ENCODE data around the gene MID1. TPM values are rescaled to one million over a fixed set of nuclear protein-coding genes. Genes with fewer than 3 reads are reported as not detected.

Gene MID1
- total and polyA plus RNA-seq, 9 of the 15 experiments (the other 6 are each of a cell fraction or from before 2014, with no cell fraction given) = 0.07 to 0.54 (median 0.33) TPM

GRCh38 chrX:10433296-10433965 lies 187.0 kb downstream of the MID1 start (continued):
- TF ChIP-seq AFF1 (IDR thresholded peaks at IDR 0.05; ENCODE audit: low read depth in 1 of 2, partially characterized antibody in 2 of 2) = no peak
- TF ChIP-seq GABPB2 (CRISPR knock-in tag; conservative IDR thresholded peaks at IDR 0.05) = no peak
- TF ChIP-seq RBM34 (IDR thresholded peaks at IDR 0.05; ENCODE audit: borderline replicate concordance, insufficient read depth, low read length) = no peak
- no peak for TF ChIP-seq GATAD2B (IDR thresholded peaks at IDR 0.05; ENCODE audit: borderline replicate concordance)

- CTCF ChIA-PET (ENCODE audit: low intra/inter-chr PET ratio) = no interaction called here
- H3K9ac ChIP-seq (ENCODE audit: insufficient read depth in 1 of 2, low read depth in 2 of 2, low read length in 2 of 2) = no peak overlapping the region
- no peak overlapping the region for H3K4me2 ChIP-seq (ENCODE audit: insufficient read depth, low read length)
- no peaks in the 10 kb centered on the region for H3K9me1 ChIP-seq (ENCODE audit: control insufficient read depth, insufficient read depth, low read length)
- H3K4me1 ChIP-seq (replicated peaks in 1 of 2; ENCODE audit: control insufficient read depth in 2 of 2, insufficient read depth in 2 of 2, low read length in 2 of 2) = no peaks in the 10 kb centered on the region
- DNase-seq (ENCODE audit: extremely low read depth in 1 of 4, low spot score in 3 of 4) (no peak), ATAC-seq (no peak), FAIRE-seq (no peak)
- no peaks in the 10 kb centered on the region for H3K79me2 ChIP-seq (ENCODE audit: control insufficient read depth, insufficient read depth, low read length)
- WGBS (ENCODE audit: insufficient coverage, low coverage, missing lambda C conversion rate) = 0% methylated on average over 3 of the region's 5 CpGs
- no peak overlapping the region for H3K4me3 ChIP-seq
- H2AFZ ChIP-seq (ENCODE audit: low read depth, low read length) = no peak overlapping the region
- intact Hi-C loops (cut with micrococcal nuclease) (no loop called here), in situ Hi-C loops (cut with MboI) (no loop called here)
- H3K27me3 ChIP-seq (ENCODE audit: control insufficient read depth in 2 of 2, insufficient read depth in 2 of 2, low read length in 2 of 2) = no peaks in the 10 kb centered on the region
- no TSS peak for BruUV-seq (replicated peaks)
- H3K9me3 ChIP-seq (replicated peaks; ENCODE audit: control insufficient read depth, insufficient read depth, low read depth, low read length) = no peaks in the 10 kb centered on the region
- H3K36me3 ChIP-seq (ENCODE audit: control insufficient read depth, insufficient read depth, low read length) = no peaks in the 10 kb centered on the region
- POLR2A ChIA-PET = no interaction called here
- no peak overlapping the region for H3K27ac ChIP-seq (ENCODE audit: extremely low read depth, low read depth, low read length)
- no peak for TF ChIP-seq HCFC1 (IDR thresholded peaks at IDR 0.05; ENCODE audit: low read depth, low read length)
- TF ChIP-seq SAFB (IDR thresholded peaks at IDR 0.05; ENCODE audit: borderline replicate concordance, low read depth, low read length) = no peak
- no peaks in the 10 kb centered on the region for H4K20me1 ChIP-seq (replicated peaks; ENCODE audit: control insufficient read depth, insufficient read depth, low read length)
These were observed 190.5 kb downstream of the MID1 start for GRCh38 chrX:10429908-10430307.
